Heart right ventricle (tissue), 16 donors: ENCODE data around the gene LINGO3. TPM values are rescaled to one million over a fixed set of nuclear protein-coding genes. Genes with fewer than 3 reads are reported as not detected.

Source experiments
- ATAC-seq, 8 donors: fragments of 200-7000 bp; cut with Tn5 transposase; one replicate each; pipeline ENCODE4 v1.9.1; 2020; ENCODE audit warnings: mild to moderate bottlenecking in 8 of 8, moderate library complexity in 8 of 8, moderate number of reproducible peaks in 1 of 8
- DNase-seq, 2 donors: peaks; one replicate each; pipeline ENCODE4 v3.0.0-alpha.2; 2020
- H3K27ac ChIP-seq, 10 donors: fragments of 200-600 bp; sonication (generic) in 2 of 10; one replicate each; pipeline versions ENCODE4 v1.5.0 to v1.8.0; 2020 to 2022; ENCODE audit warnings: mild to moderate bottlenecking in 3 of 10
- H3K27me3 ChIP-seq, 7 donors: fragments of 200-600 bp; one replicate each; pipeline ENCODE4 v1.8.0; 2021 to 2022; ENCODE audit warnings: mild to moderate bottlenecking in 2 of 7
- H3K36me3 ChIP-seq, 9 donors: fragments of 200-600 bp; sonication (generic) in 1 of 9; one replicate each; pipeline versions ENCODE4 v1.5.0 to v1.8.0; 2020 to 2022; ENCODE audit warnings: mild to moderate bottlenecking in 2 of 9
- H3K4me1 ChIP-seq, 9 donors: fragments of 200-600 bp; sonication (generic) in 1 of 9; one replicate each; pipeline versions ENCODE4 v1.5.0 to v1.8.0; 2020 to 2022; ENCODE audit warnings: mild to moderate bottlenecking in 4 of 9
- H3K4me3 ChIP-seq, 10 donors: fragments of 200-600 bp; sonication (generic) in 2 of 10; one replicate each; pipeline versions ENCODE4 v1.5.0 to v1.8.0; 2020 to 2022; ENCODE audit warnings: mild to moderate bottlenecking in 7 of 10, moderate library complexity in 2 of 10
- H3K9me3 ChIP-seq, 11 donors: fragments of 200-600 bp in 10 of 11; sonication (generic) in 2 of 11; one replicate each; pipeline versions ENCODE4 v1.5.0 to v1.8.0; 2013 to 2022; ENCODE audit warnings: mild to moderate bottlenecking in 2 of 11, control low read depth in 1 of 11, moderate library complexity in 1 of 11
- WGBS, 2 donors: extraction: QIAGEN DNeasy Blood & Tissue Kit; methylation state at CpG; one replicate each; pipeline ENCODE4 v1.1.7; 2013; ENCODE audit warnings: inconsistent platforms in 1 of 2; 5-methylcytosine and 5-hydroxymethylcytosine counted together
- intact Hi-C, 10 donors: fragments of 100-400 bp; cut with DNase I; formaldehyde crosslinking; loops; one replicate each; pipeline versions ENCODE4 v1.11.1 to v1.14.2; 2022
- polyA plus RNA-seq, 2 donors: library from polyadenylated mRNA; stranded (reverse); fragments of 200-250 nt; gene quantifications; one replicate each; pipeline ENCODE4 v1.2.3, GENCODE V29; 2013
- total RNA-seq, 10 donors: library from RNA; stranded (reverse); fragmentation: NEBNext Ultra II Directional in 3 of 10; extraction: Animal tissue kit (Norgen Biotek cat#: 25700) in 3 of 10; gene quantifications; one replicate each; pipeline versions ENCODE4 v1.2.1 to v1.2.4, GENCODE V29; 2021 to 2023
- TF ChIP-seq, protein P1 (sequence below), 9 donors: fragments of 200-600 bp; sonication (generic) in 2 of 9; IDR thresholded peaks; one replicate each; pipeline versions ENCODE4 v1.5.0 to v1.8.0; 2021 to 2022; ENCODE audit warnings: antibody characterized with exemption in 9 of 9, mild to moderate bottlenecking in 5 of 9, moderate library complexity in 1 of 9
- donor health status: Arrhythmogenic right ventricular cardiomyopathy.
- donor health status: ischemic (EF 13 %, LVEDD 7.1; RV severe dilation, severe dysfunction).
- donor health status: healthy with polysubstance abuse.
- donor health status: DM: no; HTN: yes; CAD: no.
- donor health status: DM: no; HTN: no; CAD: no.
- donor health status: ischemic (EF 25% LVEDD 6.9; RV normal size, moderate dysfunction).
- donor health status: ischemic (EF 25% LVEDD 5.7; RV mildly dilated, moderate dysfunction).
- donor health status: healthy.
- donor health status: DM: yes; HTN: yes; CAD: no.
- donor health status: Ischemic cardiomyopathy.
- donor health status: ischemic (EF 35%, LVEDD 5.7; RV mildly dilated, moderate dysfunction).
- donor health status: nonischemic (EF 11% LVEDD 7.7; RV severe dilation, severe dysfunction).
- donor health status: DM: yes; HTN: yes; CAD: no.
- donor health status: PGD.
- donor health status: ischemic (EF 29% LVEDD 5.4; RV normal size, mild dysfunction).
- donor health status: nonischemic (EF 23%, LVEDD 6.1; RV moderate dilation, normal function).

The LINGO3 gene
- total and polyA plus RNA-seq, 12 donors, result not detected

DNA sequence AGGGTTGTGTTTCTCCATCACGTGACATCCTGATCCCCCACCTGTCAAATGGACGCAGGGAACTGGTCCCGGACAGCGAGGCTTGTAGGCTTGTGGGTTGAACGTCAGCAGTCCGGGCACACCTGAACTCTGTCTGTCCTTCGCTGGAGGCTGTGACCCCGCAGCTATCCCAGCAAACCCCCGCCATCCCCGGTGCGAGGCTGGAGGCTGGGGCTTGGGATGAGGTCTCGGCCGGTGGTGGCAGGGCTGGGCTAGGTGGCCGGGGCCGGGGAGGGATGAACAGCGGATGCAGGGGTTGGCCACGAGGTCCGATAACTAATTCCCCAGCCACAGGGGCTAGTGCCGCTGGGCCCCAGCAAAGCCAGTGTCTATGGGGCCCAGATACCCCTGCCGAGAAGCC lies 11.6 kb upstream of the LINGO3 start:
- ATAC-seq, result no peak
- Histone ChIP-seq H3K9me3 (peaks cover 0 to 13% (median 6%) of the 10 kb centered on the region in 11 donors), H3K4me3 (no peak overlapping the region), H3K4me1 (peaks cover 0 to 22% (median 6%) of the 10 kb centered on the region in 9 donors), H3K27ac (no peak overlapping the region), H3K36me3 (peaks cover 0 to 35% (median 0%) of the 10 kb centered on the region in 9 donors), H3K27me3 (no peaks in the 10 kb centered on the region)
- TF ChIP-seq, protein P1, sequence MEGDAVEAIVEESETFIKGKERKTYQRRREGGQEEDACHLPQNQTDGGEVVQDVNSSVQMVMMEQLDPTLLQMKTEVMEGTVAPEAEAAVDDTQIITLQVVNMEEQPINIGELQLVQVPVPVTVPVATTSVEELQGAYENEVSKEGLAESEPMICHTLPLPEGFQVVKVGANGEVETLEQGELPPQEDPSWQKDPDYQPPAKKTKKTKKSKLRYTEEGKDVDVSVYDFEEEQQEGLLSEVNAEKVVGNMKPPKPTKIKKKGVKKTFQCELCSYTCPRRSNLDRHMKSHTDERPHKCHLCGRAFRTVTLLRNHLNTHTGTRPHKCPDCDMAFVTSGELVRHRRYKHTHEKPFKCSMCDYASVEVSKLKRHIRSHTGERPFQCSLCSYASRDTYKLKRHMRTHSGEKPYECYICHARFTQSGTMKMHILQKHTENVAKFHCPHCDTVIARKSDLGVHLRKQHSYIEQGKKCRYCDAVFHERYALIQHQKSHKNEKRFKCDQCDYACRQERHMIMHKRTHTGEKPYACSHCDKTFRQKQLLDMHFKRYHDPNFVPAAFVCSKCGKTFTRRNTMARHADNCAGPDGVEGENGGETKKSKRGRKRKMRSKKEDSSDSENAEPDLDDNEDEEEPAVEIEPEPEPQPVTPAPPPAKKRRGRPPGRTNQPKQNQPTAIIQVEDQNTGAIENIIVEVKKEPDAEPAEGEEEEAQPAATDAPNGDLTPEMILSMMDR (IDR thresholded peaks at IDR 0.05), result no peak
- intact Hi-C loops, result loop anchor here in 8 of 10 donors (5.0 to 10.0 kb wide), 5 partner anchors 42 to 167 kb away; partner anchors contain the start of genes PLEKHJ1 (in 5 of the 8), SF3A2 (in 5 of the 8) and AP3D1 (in 1 of the 8)
- 90 to 92% methylated on average over 20 of the region's 20 CpGs for WGBS, 2 donors
- DNase-seq, result no peak

DNA sequence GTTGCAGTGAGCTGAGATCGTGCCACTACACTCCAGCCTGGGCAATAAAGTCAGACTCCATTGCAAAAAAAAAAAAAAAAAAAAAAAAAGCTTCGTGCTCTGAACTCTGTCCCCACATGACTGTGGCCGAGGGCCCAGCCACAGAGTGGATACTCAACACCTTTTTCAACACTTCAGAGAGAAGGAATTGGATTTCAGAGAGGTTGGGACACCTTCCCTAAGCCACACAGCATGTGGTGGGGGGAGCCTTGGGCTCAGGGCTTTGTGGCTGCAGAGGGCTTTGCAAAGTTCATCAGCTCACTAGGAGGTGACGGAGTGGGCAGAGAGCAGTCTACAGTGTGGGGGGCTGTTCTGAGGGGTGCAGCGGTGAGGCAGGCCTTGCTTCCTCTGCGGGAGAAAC lies 11.0 kb upstream of the LINGO3 start:
- TF ChIP-seq, protein P1 (IDR thresholded peaks at IDR 0.05), result no peak
- ATAC-seq (no peak), DNase-seq (no peak)
- Histone ChIP-seq H3K4me1 (peaks cover 0 to 22% (median 6%) of the 10 kb centered on the region in 9 donors), H3K36me3 (peaks cover 0 to 29% (median 0%) of the 10 kb centered on the region in 9 donors), H3K4me3 (no peak overlapping the region), H3K27ac (no peak overlapping the region), H3K9me3 (peaks cover 0 to 14% (median 6%) of the 10 kb centered on the region in 11 donors), H3K27me3 (no peaks in the 10 kb centered on the region)
- intact Hi-C loops, result loop anchor here in 8 of 10 donors (5.0 to 10.0 kb wide), 5 partner anchors 42 to 167 kb away; partner anchors contain the start of genes PLEKHJ1 (in 5 of the 8), SF3A2 (in 5 of the 8) and AP3D1 (in 1 of the 8)
- WGBS, 2 donors, result 65 to 73% methylated on average over 6 of the region's 6 CpGs

GRCh38 chr19:2317756-2318155 lies 9.8 kb upstream of the LINGO3 start:
- TF ChIP-seq, protein P1 (IDR thresholded peaks at IDR 0.05), result no peak
- Histone ChIP-seq H3K4me3 (no peak overlapping the region), H3K9me3 (peaks cover 0 to 14% (median 6%) of the 10 kb centered on the region in 11 donors), H3K4me1 (peaks cover 0 to 22% (median 6%) of the 10 kb centered on the region in 9 donors), H3K27me3 (peaks cover 0 to 9% (median 8%) of the 10 kb centered on the region in 7 donors), H3K36me3 (peaks cover 0 to 17% (median 0%) of the 10 kb centered on the region in 9 donors), H3K27ac (no peak overlapping the region)
- intact Hi-C loops, result loop anchor here in 9 of 10 donors (2.0 to 10.0 kb wide), 7 partner anchors 40 to 165 kb away; partner anchors contain the start of genes PLEKHJ1 (in 5 of the 9), SF3A2 (in 5 of the 9) and AP3D1 (in 1 of the 9)
- 86 to 87% methylated on average over 25 of the region's 25 CpGs for WGBS, 2 donors
- DNase-seq (no peak), ATAC-seq (no peak)

GRCh38 chr19:2317300-2317699 lies 9.3 kb upstream of the LINGO3 start:
- WGBS, 2 donors, result 94 to 96% methylated on average over 13 of the region's 13 CpGs
- intact Hi-C loops, result loop anchor here in 9 of 10 donors (2.0 to 10.0 kb wide), 7 partner anchors 40 to 165 kb away; partner anchors contain the start of genes PLEKHJ1 (in 5 of the 9), SF3A2 (in 5 of the 9) and AP3D1 (in 1 of the 9)
- peaks cover 0 to 22% (median 6%) of the 10 kb centered on the region in 9 donors for H3K4me1 ChIP-seq
- peaks cover 0 to 14% (median 6%) of the 10 kb centered on the region in 11 donors for H3K9me3 ChIP-seq
- DNase-seq, result no peak
- ATAC-seq, result no peak
- H3K27me3 ChIP-seq, result peaks cover 0 to 14% (median 12%) of the 10 kb centered on the region in 7 donors
- no peak overlapping the region for H3K27ac ChIP-seq
- TF ChIP-seq, protein P1 (IDR thresholded peaks at IDR 0.05), result no peak
- H3K36me3 ChIP-seq, result peaks cover 0 to 13% (median 0%) of the 10 kb centered on the region in 9 donors
- no peak overlapping the region for H3K4me3 ChIP-seq
